Measurements from ENCODE around the gene SGMS1. TPM values are rescaled to one million over a fixed set of nuclear protein-coding genes. Genes with fewer than 3 reads are reported as not detected.
A peak's percentile ranks its signal among the peaks of the same experiment; 100 is the strongest.
"Not testable (repeated sequence)": the region's sequence is repeated elsewhere in the genome, so short reads cannot be mapped to it uniquely, and the experiment has no call there.

The SGMS1 gene
- polyA plus RNA-seq, 1 experiment: 21.1 TPM

DNA sequence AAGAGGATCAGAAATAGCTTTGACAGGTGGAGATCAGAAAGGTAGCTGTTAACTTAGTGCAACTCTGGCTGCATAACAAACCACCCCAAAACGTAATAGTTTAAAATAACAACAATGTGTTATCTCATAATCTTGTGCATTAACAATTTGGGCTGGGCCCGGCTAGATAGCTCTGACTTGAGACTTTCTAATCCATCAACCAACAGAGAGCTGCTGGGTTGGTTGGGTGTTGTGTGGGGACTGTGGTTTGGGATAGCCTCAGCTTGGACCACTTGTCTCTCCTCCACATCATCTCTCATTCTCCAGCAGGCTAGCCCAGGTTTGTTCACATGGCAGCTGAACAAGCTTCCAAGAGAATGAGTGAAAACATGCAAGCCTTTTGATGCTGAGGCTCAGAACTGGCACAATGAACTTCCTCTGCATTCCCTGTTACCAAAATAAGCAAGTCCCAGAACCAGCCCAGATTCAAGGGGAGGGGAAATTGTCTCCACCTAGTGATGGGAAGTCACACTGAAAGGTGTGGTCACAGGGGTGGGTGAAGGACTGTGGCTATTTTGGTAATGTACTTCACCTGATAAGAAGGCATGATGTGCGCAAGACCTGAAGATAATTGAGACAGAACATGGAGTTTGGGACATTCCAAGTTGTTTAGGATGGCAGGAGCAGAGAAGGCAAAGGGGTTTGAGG, 352.0 kb downstream of the SGMS1 start:
- Histone ChIP-seq H3K27me3 (ENCODE audit: control insufficient read depth, insufficient read depth, low read length) (no peaks in the 10 kb centered on the region; the same call in 1 of the 2 replicates), H3K4me3 (ENCODE audit: low read depth, low read length) (no peak overlapping the region), H3K36me3 (ENCODE audit: control insufficient read depth, insufficient read depth, low read length) (no peaks in the 10 kb centered on the region)
- no peak for DNase-seq (ENCODE audit: low read depth)
- POLR2A ChIA-PET: no interaction called here
- CTCF ChIA-PET: interaction anchor here (0.7 kb wide), 1 partner anchor 305 kb away, joined by 3 read pairs; no protein-coding TSS in a partner anchor
- no peak for TF ChIP-seq CTCF (IDR thresholded peaks at IDR 0.05; ENCODE audit: insufficient read depth, low read depth, low read length)

DNA sequence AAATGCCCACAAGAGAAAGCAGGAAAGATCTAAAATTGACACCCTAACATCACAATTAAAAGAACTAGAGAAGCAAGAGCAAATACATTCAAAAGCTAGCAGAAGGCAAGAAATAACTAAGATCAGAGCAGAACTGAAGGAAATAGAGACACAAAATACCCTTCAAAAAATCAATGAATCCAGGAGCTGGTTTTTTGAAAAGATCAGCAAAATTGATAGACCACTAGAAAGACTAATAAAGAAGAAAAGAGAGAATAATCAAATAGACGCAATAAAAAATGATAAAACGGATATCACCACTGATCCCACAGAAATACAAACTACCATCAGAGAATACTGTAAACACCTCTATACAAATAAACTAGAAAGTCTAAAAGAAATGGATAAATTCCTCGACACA, 355.9 kb downstream of the SGMS1 start:
- H3K27me3 ChIP-seq (ENCODE audit: control insufficient read depth, insufficient read depth, low read length); H3K4me3 ChIP-seq (ENCODE audit: low read depth, low read length); DNase-seq (ENCODE audit: low read depth); H3K36me3 ChIP-seq (ENCODE audit: control insufficient read depth, insufficient read depth, low read length); CTCF ChIA-PET; POLR2A ChIA-PET: not testable (repeated sequence)

- DNase-seq (ENCODE audit: low read depth); H3K27me3 ChIP-seq (ENCODE audit: control insufficient read depth, insufficient read depth, low read length); POLR2A ChIA-PET; CTCF ChIA-PET; H3K36me3 ChIP-seq (ENCODE audit: control insufficient read depth, insufficient read depth, low read length); H3K4me3 ChIP-seq (ENCODE audit: low read depth, low read length): not testable (repeated sequence)
These were observed 361.1 kb downstream of the SGMS1 start for GRCh38 chr10:50262625-50263024.

DNA sequence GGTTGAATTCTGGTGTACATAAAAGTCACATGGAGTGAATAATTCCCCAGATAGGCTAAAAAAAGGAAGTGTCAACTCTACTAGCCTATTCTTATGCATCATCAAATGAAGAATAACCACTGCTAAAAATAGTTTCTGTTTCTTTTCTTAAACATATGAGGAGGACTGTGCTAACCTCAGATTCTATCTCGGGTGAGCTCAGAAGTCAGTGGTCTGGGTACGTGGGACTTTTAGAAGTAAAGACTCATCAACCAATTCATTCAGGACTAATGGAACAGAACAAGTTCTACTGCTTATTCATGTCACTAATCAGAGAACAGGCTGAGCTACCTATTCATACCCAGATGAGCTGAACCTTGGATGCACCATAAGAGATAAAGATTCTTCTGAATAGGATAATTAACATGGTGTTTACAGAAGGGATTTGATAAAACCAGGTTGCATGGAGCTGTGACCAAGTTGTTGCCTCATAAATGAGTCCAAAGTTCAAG, 362.9 kb downstream of the SGMS1 start:
- H3K36me3 ChIP-seq (ENCODE audit: control insufficient read depth, insufficient read depth, low read length): no peaks in the 10 kb centered on the region
- no peak overlapping the region for H3K4me3 ChIP-seq (ENCODE audit: low read depth, low read length)
- POLR2A ChIA-PET: no interaction called here
- no peak for TF ChIP-seq CTCF (IDR thresholded peaks at IDR 0.05; ENCODE audit: insufficient read depth, low read depth, low read length)
- peaks cover 1% of the 10 kb centered on the region for H3K27me3 ChIP-seq (ENCODE audit: control insufficient read depth, insufficient read depth, low read length)
- DNase-seq (ENCODE audit: low read depth): peak; percentile 0
- CTCF ChIA-PET: interaction anchor here (2.2 kb wide), 1 partner anchor 14 kb away, joined by 7 read pairs; no protein-coding TSS in a partner anchor

Small RNA genes within 50 kb of the gene (small RNA-seq; reads per million reads assigned to genes)
- gene RNU7-107P (ENCODE audit: insufficient read length, low read depth, low replicate concordance): not detected

Other genes starting within 250 kb of the SGMS1 start
- gene ASAH2B, start 116.0 kb upstream of the SGMS1 start, polyA plus RNA-seq (2011; rRNA removed): 2.7 and 6.1 TPM in 2 replicates